IPS DF 4.7 (cell line): ENCODE data around the gene IARS1.

Experiments
- DNase-seq: peaks from one replicate; pipeline ENCODE4 v3.0.0-alpha.2; 2013; ENCODE audit warnings: low spot score; ENCODE audit errors: extremely low read depth

IARS1 gene

DNA sequence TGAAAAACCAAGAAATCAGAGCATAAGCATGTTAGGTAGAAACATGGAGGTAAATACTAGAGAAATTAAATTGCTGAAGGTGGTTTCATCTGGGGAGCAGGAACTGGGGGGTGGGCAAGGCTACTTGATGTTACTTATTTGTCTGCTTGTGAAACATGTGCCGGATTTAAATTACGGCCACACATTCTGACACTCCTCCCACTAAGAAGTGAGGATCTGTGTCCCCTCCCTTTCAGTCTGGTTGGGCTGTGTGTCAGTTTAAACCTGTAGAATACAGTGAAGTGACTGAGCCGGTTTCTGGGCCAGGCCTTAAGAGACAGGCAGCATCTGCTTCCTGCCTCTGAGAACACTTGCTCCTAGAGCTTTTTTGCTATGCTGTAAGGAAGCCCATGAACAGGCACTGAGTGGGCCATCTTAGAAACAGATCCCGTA is 2.3 kb upstream of the IARS1 start:
- no peak for DNase-seq

DNA sequence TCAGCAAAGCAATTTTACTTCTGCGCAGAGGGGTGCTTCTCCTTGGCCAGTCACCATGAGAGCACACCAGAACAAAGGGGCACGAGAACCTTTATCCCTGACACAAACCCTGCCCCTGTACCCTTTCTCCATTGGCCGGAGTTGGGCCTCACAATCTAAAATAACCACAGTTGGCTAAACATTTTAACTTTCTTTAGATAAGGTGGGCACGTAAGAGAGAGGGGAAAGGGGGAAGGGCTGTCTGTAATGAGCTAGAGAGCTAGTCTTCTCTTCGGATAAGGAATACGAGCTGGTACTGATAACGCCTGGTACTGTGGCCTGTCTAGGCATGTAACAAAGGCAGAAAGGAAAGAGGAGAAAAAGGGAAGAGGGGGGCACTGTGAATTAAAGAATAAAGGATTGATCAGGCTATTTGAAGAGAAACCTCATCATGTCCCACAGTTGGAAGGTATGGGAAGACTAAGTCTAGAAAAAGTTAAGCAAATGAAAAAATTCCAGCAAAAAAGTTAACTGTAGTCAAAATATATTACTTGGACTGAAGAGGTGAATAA is 1.8 kb upstream of the IARS1 start:
- no peak for DNase-seq

DNA sequence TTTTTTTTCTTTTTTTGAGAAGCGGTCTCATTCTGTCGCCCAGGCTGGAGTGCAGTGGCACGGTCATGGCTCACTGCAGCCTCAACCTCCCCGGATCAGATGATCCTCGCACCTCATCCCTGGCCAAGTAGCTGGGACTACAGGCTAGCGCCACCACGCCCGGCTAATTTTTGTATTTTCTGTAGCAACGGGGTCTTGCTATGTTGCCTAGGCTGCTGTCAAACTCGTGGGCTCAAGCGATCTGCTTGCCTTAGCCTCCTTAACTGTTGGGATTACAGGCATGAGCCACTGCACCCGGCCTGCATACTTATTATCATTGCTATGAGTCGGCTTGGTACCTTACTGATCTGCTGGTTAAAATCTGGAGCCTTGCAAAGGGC is 790 bp upstream of the IARS1 start:
- no peak for DNase-seq

DNA sequence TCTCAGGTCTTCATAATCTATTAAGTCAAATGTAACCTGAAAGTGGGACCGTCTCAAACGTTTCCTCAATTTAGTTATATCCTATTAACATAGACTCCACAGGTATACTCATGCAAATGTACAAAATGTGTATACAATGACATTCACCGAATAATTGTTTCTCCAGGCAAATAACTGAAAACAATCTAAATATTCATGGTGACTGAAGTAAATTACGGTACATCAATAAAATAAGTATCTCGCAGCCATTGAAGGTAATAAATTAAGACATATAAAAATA is 482 bp downstream of the IARS1 start:
- no peak for DNase-seq

DNA sequence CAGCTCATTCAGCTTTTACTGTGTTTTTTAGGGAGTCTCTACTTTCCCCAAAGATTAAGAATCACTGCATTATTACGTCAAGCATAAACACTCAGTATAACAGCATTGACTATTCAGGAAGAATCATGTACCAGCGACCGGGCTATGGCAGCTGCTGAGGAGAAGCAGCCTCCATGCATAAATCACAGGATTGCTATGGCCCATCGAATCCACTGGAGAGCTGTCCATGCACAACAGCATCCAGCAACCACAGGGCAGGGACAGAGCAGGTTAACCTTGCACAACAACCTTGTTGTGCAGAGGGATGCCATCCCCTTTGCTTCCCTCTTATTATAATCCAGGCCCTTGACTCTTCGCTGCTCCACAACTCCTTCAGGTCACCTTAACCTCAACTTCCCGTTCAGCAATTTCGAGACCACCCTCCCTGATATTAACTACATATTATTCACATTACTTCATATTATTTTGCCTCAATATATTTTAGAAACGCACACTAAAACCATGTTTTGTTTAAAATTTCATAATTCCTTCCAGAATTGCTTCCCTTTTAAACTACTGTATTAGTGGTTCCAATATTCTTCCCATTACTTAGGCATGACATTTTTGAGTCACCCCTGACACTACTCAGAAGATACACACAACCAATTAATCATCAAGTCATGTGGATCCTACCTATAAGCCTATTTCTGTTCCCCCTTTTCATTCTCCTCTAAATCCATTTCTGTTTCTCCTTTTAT is 991 bp downstream of the IARS1 start:
- DNase-seq: no peak

DNA sequence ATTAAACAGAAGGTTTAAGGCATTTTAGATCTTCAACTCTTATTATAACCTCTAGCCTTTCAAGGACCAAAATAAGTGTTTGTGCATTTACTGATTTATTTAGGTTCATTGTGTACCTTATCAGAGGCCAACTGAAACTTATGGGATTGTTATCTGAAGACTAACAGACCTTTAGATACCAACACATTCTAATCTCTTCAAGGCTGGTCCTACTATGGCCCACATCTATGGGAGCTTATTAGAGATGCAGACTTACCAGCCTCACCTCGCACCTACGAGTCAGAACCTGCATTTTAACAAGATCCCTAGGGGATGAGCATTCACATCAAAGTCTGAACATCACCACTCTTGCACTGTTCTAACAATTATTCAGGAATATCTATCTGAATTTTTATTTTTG is 1.9 kb downstream of the IARS1 start:
- DNase-seq: no peak

DNA sequence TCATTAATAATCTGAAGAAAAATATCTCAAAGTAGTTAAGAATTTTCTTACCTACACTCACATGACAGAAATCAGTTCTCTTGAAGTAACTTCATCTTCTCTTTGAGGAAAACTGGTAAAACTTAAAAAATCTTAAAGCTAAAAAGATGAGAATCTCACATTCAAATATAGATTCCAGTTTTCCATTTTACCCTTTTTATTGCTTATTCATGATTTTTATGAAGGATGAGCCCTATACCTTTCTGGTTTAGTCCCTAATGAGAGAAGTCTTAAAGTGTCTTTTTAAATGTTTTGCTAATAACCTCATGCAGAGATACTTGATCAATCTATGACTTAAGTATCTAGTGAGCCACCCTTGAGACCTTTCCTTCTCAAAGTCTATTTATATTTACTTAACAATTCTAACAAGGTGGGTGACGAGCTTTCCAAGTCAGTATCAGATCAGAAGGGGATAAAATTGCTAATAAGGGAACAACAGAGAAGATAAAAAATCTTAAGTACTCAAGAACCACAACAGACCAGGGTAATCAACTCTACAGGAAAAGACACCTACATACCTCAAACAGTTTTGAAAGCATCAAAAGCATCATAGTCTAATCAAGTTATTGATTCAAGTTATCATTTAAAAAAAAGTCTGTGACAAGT is 2.6 kb downstream of the IARS1 start:
- no peak for DNase-seq

DNA sequence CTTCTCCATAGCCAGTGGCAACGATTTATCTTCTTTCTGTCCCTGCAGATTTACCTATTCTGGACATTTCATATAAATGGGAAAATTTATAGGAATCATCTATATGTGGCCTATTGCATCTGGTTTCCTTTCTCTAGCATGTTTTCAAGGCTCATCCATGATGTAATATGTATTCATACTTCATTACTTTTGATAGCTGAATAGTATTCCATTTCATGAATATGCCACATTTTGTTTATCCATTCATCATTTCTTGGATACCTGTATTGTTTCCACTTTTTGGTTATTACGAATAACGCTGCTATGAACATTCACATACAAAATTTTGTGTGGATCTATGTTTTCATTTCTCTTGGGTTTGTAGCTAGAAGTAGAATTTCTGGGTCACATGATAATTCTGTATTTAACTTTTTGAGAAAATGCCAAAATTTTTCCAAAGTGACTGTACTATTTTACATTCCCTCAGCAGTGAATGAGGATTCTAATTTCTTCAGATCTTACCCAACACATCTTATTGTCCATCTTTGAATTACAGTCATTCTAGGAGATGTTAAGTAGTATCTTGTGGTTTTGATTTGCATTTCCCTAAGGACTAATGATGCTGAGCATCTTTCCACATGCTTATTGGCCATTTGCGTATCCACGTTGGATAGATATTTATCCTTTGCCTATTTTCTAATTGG is 3.6 kb downstream of the IARS1 start:
- no peak for DNase-seq

DNA sequence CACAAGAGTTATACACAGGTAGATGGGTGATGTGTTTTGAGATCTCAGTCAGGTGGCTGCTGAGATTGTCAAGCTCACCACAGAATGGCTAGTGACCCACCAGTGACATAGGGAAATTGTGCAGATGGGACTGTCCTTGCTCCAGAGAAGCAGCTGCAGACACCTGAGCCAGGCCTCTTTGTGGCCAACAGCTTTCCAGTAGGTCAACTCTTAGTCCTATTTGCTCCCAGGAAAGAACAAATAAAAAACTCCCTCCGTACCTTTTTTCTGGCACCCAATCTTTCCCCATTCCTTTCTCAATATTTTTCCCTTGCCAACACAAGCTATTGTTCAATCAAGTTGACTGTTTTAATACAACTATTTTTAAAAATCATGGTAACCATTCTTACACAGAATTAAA is 14.2 kb downstream of the IARS1 start:
- DNase-seq: no peak

DNA sequence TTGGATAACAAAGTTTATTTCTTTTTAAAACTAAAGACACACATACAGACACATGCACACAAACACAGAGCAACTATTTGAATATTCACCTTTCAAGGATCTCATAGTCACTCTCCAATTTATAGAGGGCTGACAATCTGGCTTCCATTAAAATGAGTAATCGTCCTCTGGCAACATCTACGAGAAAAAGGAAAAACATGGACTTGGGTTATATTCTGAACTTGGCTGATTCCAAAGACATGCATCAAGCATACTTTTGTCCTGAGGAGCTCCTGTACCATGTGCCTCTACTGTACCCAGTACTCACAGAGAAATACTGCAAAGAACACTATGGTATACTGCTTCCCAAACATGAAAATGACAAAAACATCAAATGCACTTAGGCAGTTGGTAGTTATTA is 15.4 kb downstream of the IARS1 start:
- DNase-seq: no peak

DNA sequence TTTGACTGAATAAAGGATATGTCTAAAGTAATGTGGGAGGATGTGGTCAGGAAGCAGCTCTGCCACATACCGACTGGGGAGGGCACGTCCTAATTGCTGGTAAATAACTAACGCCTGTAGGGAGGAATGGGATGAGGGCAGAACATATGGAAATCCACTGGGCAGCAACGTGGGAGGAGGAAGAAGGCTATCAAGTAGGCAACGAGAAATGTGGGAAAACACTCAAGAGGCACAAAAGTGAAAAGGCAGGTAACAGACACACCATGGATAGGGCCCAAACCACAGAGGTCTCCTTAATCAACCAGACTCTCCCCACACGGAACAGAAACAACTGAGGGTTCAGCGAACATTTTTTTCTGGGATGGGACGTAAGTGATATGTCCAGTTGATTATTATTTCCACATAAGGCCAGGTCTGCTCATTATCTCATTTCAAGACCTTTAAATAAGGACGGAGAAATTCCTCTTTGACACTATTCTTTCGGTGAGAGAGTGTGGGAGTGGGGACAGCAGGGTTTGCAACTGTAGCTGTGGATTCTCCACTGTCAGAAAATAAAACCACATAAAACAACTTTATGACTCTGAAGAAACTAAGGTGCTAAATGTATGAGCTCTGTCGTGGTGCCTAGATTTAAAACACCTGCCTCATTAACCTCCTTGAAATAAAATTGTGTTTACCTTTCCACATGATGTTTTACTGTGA is 17.0 kb downstream of the IARS1 start:
- no peak for DNase-seq

DNA sequence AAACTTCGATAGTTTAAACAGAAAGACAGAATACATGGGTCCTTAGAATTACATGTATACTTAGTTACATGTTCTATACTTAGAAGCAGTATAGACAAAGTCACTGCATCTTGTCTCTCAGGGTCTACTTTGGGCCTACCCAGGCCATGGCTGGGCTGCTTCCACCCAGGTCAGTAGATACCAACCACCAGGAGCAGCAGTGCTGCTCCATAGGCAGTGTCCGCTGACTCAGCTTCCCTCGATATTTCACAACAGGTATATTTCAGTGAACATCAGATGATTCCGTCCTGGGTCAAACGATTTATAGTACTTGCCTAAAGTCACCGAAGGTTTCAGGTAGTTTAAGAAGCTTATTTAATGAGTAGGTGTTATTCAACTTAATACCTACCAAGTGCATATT is 18.0 kb downstream of the IARS1 start:
- no peak for DNase-seq

DNA sequence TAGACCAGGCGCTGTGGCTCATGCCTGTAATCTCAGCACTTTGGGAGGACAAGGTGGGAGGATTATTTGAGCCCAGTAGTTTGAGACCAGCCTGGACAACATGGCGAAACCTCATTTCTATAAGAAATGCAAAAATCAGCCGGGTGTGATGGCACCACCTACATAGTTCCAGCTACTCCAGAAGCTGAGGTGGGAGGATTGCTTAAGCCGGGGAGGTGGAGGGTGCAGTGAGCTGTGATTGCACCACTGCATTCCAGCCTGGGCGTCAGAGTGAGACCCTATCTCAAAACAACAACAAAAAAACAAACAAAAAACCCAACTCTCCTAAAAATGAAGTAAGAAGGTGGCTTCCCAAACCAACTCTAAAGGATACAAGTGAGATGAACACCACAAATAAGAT is 23.0 kb downstream of the IARS1 start:
- DNase-seq: no peak

DNA sequence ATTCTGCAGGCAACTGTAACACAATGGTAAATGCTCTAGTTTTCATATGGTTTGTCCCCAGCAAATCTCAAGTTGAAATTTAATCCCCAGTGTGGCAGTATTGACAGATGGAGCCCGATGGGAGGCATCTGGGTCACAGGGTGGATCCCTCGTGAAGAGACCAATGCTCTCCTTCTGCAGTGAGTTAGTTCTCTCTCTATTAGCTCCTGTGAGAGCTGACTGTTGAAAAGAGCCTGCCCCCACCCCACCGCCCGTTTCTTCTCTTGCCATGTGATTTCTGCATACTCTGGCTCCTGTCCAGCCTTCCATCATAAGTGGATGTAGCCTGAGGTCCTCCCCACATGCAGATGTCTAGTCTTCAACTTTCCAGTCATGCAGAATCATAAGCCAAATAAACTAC is 27.0 kb downstream of the IARS1 start:
- DNase-seq: no peak

DNA sequence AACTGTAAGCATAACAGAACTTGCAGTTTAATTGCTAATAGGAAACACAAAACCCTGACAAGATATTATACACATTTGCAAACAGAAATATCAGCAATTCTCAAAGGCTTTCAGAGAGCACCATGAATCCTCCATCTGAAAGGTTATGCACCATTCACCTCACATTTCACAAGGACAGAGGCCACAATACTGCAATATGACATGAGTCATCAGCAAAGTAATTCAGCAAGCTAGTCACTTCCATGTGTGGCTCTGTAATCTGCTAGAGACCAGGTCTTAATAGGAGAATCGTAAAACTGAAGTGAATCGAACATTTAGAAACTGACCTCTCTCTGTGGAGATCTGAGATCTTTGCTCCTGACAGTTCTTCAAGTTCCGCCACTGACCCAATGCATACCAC is 28.3 kb downstream of the IARS1 start:
- DNase-seq: no peak

DNA sequence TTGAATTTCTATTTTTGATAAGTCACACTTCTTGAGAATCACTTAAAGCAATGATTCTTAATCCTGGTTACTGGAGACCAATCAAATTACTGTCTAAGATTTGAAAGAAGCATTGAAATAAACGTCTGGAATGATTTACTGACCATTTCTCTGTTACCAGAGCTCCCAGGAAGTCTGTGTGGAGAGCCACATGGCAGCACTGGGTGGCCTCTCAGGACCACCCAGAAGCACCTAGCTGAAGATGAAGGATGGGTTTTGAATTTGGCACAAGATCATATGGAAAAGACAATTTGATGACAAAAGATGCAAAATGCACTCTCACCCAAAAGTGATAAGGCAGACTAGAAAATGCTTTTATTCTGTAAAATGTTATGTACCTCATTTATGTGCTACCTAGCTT is 30.4 kb downstream of the IARS1 start:
- DNase-seq: no peak

DNA sequence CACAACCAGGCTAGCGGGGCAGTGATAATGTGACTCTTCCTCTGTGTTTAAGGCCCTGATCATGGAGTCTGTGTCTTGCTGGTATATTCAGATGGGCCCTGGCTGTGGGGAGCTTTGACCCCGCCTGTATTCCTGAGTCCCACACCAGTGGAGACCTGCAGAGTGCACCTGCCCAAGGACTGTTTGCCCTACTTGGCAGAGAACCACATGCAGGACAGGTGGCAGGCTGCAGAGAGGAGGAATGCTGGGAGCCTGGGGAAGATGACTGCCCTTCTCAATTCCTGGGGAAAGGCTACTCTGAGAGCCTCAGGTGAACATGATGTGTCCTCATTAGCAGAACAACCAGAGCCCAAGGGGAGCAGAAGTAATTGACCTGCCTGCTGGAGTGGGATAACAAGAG is 36.2 kb downstream of the IARS1 start:
- no peak for DNase-seq

DNA sequence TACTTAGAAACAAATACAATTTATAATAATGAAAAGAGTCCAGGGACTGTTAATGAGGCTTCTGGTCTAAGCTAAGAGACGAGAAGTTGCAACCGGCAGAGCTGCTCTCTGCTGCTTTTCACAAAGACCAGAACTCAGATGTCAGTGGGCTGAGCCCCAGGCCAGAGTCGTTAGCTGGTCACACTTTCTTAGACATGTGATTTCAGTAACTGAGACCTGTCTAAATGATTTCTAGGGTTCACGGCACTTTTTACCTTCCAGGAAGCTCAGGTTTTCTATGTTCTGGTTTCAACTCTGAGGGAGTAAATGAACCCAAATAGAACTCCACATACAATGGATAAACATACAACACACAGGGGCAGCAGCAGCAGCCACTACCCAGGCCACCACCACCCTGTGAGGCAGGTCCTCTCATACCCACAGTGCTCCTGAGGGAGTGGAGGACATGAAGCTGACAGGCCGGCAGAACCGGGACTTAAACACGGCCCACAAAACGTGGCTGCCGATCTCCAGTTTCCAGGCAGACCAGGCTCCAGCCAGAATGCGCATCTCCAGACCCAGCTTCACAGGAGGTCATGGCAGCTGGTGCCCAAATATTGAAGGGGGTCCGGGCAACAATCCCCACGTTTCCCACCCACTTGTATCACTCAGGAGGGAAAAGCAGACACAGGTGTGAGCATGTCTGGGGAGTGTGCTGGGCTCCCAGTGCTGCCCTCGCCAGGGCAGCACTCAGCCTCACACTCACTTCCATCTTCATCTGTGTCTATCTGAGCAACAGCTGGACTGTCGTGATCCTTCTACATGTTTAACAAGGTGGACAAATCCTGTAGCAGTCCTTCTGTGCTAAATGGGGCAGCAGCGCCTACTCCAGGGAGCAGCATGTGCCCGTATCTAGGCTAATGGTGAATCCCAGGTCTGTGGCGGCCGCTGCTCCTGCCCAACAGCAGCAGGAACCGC is 38.8 kb downstream of the IARS1 start:
- no peak for DNase-seq

DNA sequence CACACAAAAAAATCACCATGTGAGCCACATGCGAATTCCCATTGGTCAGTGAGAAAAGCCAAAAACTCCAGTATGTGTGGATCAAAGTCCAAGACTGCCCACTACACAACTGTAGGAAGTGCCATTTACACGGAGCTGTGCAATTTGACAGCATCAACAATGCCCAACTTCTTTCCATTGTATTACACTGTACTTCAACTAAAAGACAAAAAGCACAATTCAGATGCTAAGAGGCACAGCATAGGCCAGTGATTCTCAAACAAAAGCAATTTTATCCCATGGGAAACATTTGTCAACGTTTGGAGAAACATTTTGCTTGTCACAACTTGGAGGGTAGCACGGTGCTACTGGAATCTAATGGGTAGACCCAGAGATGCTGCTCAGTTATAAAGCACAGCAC is 39.8 kb downstream of the IARS1 start:
- no peak for DNase-seq

DNA sequence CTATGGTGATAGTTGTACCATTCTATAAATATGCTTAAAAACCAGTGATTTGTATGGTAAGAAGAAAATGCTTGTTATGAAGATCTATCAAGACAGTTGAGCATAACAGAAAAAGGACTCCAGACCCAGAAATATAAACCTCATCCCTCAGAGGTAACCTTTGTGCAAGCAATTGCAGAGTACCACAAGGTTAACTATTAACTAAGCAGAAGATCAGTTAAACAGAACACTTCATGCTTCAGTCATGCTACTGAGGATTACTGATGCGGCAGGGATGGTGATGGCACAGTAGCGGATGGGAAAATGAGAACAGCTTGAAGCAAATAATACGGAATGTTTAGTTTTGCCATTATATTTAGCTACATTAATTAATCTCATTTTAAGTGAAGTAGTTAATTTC is 45.5 kb downstream of the IARS1 start:
- DNase-seq: no peak

DNA sequence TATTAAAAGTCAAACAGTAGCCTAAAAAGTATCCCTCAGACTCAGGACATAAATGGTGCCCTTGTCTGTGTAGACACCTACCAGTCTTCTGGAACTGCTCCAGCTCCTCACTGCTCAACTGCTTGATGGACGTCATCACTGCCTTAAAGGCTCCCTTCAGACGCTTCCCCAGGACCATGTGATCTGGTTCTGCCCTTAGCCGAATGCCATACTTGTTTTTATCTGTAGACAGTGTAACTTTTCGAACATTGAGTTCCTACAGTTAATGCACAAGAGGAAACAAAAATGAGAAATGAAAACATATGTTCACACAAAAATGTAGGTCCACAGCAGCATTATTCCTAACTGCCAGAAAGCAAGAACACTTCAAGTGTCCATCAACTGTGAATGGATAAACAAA is 46.2 kb downstream of the IARS1 start:
- DNase-seq: no peak
